ENCODE data around the gene PAX2.

Gene PAX2

DNA sequence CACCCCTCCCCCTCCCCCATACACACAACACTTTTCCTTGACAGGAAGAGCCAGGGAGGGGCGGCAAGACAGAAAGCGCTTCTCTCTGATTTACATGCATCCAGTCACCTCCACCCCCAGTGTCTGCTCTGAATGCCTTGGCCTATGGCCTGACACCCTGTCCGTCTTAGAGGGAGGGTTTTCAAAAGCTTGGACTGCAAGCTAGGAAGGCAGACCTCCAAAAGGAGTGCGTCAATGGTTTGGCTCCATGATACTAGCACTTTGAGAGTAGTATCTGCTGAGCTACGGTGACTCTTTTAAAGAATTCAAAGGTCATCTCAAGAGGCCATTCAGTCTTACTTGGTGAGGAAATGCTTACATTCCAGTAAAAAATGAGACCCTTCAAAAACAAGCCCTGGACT, 20.3 kb upstream of the PAX2 start:
- no peak for DNase-seq

DNA sequence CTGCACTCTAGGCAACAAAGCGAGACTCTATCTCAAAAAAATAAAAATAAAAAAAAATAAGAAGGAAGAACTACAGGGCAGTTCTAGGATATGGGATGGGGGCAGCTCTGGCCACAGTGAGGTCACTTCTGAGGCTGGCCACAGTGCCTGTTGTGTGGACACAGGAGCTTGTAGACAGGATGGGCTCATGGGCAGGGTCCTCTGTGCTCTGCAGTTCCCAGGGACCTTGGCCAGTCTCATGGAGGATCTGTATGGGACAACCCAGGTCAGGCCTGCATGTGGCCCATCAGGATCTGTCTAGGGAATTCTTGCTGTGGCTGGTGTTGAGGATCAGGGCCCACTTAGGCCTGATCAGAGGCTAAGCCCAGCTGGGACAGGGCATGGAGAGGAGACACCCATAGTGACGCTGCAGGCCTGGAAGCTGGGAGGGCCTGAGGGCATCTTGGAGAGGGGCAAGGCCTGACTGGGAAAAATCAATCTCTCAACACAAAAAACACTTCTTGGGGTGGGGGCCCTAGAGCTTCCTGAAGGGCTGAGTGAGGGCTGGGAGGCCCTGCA, 19.4 kb upstream of the PAX2 start:
- DNase-seq, result no peak

DNA sequence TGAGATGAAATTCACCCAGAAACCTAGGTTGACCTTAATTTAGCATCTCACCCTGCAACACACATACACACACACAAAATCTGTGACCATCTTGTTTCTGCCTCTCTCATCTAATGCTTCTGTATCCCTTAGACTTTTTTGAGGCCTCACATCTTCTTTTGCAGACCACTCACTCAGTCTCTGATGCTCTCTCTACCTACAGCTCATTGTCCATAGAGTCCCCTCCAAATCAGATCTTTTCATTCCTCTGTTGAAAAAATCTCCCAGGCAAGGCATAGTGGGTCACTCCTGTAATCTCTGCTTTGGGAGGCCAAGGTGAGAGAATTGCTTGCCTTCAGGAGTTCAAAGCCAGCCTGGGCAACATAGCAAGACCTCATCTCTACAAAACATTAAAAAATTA, 17.6 kb upstream of the PAX2 start:
- DNase-seq, result no peak

DNA sequence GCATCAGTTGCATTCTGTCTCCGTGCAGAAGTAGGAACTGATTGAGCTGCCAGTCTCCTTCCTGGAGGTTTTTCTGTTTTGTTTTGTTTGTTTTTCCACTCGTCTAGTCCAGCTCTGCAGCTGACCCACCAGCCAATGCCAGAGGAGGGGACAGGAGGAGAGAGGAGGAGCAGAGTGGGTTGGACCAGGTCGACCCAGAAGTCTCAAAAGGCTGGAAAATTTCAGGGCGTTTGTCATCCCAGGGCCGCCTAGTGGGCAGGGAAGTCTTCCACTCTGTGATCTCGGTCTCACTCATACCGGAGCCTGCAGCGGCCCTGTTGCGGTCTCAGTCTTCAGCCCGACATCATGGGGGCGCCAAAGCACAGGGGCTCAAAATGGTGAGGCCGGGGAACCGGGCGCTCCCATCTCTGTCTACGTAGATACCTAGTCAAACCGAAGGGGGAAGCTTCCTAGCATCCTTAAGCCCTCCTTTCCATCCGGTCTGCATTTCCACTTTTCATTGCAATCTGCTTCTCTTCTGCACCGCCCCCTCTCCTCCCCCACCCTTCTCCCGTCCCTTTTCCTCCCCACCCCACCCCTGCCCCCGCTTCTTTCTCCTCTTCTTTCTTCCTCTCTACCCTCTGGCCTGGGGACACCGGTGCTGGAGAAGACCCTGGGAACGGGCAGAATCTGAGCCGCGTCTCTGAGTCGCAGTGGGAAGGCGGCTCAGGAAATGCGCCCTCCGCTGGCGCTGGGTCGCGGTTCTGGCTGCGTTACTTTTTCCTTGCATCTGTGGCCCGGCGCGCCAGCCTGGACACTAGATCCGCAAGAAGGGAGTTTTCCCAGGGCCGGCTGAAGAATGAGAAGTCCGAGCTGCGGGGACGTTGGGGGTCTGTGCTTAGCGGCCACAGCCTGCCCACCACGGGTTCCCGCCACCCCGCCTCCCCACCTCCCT, 16.2 kb upstream of the PAX2 start:
- peak; percentile 29 to 39 for DNase-seq

DNA sequence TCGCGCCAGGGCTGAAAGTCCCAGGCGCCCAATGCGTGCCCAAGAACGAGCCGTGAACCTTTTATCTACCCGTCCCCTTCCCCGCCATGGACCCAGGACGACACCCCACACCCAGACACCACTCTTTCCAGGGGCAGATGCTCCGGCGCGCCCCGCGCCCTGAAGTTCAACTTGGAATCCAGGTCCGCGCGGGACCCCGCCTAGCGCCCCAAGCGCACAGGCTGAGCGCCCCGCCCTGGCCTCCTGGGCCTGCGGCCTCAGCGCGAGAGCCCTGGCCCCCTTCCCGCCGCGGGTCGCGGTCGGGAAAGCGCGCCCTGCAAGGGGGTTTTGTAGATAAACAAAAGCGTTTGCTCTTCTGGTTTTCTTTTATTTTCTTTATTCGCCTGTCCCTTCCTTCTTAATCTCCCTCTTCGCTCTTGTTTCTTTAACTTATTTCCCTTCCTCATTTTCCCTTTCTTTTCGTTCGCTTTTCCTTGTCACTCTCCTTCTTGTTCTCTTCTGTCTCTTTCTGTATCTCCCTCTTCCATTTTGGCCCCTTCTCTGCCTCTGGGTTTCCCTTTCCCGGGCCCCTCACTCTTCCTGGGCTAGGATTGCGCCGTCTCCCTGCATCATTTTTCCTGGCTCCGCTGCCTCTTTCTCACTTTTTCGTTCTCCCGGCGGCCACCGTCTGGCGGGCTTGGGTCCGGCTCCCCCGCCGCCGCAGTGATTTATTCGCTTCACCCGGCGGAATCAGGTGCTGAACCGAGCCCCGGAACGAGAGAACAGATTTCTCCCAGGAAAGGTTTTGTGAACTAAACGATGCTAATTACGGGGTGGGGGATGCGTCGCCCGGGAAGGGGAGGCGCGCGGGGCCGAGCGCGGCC, 15.3 kb upstream of the PAX2 start:
- no peak for DNase-seq

DNA sequence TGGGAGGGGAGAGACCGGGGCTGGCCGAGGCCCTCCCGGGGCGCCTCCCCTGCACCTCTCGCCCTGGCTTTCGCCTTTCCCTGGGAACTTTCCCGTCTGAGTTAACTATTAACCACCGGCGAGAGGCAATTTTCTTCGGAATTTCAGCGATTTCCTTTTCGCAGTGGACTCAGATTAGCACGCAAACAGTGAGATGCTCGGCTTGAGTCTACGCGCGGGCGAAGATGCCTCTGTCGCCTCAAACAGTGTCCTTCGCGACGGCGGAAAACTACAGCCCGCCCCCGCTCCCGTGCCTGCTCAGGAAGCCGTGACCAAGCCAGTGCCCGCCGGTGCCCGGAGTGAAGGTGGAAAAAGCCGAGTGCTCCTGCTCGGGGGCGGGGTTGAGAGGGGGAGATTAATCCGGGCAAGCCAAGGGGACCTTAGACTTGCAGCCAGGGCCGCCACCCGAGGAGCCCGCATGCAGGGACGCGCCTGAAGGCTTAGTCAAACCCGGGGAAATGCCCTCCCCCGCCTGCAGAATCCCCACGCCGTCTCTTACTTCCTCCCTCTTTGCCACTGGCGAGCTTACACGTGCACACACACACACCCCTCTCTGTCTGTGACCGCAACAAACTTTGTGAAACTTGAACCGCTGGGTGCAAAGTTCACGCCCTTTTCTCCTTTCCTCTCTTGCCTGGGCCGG, 14.5 kb upstream of the PAX2 start:
- peak; percentile 60 to 68 for DNase-seq

DNA sequence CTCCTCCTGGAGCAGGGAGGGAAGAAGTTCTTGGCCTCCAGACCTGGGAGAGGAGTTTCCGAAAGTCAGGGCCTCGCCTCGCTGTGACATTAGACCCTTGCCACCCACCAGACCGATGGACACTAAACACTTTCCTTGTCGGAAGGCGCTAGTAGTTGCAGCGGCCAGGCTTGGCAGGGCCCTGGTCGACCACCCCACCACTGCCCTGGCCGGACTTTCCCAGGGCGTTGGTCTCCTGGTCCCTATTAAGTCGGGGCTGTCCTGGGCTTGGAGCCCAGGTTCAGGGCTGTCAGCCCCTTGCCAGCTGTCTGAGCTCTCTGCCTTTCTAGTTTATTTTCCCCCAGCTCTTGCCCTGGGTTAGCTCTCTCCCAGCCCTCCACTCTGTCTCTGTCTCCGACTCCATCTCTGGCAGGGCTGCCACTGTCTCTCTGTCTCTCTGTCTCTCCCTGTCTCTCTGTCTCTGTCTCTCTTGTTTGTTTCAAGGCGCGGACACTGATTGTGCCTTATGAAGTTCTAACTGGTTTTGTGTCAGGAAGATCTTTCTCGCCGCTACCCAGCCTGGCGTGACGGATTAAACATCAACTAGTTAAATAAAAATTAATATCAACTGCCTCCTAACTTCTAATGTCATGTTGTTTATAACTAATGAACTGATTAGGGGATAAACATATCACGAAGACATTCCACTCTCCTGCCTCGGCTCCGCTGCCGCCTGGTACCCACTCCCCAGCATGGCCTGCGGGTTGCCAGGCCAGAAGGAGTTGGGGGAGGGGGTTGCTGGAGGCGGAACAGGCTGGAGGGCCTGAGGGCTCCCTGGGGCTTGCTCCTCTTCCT, 13.8 kb upstream of the PAX2 start:
- DNase-seq, result no peak

DNA sequence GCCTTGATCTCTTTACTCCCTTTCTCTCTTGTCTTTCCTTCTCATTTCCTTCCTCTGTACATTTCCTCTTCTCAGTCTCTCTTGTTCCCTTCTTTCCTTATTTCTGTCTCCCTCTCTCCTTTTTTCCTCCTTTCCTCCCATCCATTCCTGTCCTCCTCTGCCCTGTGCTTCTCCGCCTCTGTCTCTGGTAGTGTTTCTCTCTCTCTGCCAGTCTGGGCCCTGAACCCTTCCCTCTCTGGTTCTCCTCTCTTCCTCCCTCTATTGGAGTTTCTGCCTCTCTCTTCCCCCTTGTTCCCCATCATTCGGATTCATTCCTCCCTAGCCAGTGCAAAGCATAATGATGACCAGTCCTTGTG, 13.2 kb upstream of the PAX2 start:
- DNase-seq, result no peak

DNA sequence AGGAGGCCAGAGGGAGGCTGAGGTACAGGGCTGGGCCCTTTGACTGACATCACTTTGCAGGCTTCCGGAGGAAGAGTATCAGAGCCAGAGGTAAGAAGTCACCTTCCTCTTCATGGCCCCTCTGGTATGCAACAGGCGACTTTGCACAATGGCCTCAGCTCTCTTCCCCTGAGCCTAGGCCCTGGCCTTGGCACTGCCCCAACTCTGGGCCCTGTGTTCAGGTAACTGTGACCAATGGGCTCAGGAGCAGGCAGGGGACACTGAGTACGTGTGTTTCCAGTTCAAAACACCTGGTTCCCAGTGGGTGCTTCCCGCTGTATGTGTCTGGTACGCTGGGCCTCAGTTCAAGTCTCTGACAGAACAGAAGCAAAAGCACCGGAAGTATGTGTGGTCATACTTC, 12.1 kb upstream of the PAX2 start:
- no peak for DNase-seq

DNA sequence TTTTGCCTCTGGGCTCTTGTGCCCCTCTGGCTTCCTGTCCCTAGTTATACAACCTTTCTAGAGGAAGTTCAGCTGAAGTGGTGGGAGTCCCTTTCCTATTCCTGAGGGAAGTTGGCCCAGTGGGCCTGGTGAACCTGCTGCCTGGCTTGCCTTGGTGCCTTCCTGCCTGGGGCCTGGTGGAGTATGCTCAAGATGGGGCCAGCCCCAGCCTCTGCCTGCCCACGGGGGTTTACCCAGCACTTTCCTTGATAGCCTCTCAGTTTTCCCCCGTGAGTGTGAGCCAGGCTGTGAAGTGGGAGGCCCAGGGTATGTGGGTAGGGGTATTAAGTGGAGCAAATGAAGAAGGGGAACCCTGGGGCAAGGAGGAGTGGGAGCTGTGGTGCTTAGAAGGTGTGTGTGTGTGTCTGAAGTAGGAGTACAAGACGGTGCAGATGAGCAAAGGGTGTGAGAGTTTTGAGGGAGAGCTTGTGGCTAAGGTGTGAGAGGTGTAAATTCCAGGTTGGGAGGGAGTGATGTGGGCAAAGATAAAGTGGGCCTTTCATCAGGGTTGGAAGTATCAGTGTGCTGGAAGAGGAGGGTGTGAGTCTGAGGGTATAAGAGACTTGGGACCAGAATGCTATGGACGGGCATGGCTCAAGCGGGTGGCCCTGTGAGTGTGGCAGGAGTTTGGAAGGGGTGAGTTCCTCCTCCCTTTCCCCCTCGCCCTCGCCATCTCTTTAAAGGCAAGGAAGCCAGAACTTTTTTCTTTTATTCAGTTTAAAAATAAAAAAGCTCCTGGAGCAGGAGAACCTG, 10.9 kb upstream of the PAX2 start:
- no peak for DNase-seq

DNA sequence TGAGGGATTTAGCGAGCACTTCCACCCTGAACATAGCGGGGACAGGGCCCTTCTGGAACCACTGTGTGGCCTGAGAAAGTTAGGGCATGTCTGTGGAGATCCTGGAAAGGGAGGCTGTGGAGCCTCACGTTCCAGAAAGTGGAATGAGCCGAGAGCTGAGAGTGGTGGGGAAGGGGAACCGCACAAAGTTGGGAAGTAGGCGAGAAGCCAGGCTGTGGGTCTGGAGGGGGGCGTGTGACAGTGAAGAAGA, 10.4 kb upstream of the PAX2 start:
- no peak for DNase-seq

DNA sequence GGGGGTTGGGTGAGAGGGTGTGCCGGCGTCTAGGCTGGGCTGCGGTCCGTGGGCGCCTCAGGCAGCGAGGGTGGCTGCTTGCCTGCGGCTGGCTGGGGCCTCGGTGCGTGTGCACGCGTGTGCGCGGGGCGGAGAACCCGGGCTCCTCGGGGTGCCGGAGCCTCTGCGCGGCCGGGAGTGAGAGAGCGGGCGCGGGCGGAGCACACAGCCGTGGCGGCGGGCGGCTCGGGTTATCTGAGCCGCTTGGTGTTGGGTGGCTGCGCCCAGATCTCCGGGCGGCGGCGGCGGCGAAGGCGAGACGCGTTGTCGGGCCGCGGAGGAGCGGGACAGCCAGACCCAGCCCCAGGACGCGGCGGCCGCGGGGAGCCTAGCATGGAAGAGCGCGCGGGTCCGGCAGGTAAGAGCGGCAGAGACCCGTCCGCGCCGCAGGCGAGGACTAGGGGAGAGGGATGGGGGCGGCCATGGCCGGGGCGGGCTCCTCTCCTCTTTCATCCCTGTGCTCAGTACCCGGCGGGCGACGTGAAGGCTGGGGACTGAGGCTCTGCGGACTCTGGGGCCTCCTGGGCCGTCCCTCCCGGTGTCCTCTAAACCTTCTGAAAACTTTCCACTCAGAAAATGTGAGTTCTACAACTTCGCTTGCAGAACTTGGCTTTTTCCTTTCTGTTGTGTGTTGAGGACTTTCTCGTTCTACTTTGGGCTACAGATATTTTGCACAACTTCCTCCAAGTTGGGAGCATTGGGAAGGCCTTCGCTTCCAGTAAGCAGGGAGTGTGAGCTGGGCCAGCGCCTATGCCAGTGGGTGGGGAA, 9.8 kb upstream of the PAX2 start:
- no peak for DNase-seq

DNA sequence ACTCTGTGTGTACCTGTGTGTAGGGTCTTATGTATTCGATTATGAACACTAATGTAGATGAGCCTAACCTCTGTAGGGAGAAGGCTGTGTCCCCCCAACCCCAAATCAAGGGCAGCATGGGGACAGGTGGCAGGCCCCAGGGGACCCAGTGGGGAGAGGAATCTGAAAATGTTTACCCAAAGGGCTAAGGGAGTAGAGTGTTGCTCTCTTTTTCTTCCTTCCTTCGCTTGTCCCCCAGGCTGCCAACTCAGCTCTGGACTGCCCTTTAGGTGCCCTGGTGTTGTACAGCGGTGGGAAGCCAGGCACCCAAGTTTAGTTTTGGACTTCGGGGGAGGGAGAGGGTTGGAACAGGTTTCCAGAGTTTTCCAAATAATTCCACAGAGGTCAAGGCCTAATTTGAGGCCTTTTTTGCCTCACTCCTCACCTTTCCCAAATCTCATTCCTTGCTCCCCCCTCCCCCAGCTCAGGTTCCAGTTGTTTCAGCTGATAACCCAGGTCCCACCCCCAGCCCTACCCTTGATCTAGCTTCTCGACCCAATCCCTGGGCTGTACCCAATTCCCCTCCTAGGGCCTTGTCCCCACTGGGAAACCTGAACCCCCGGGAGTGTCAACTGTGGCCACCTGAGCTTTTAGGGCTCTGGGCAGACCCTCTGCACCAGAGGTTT, 9.1 kb upstream of the PAX2 start:
- no peak for DNase-seq

DNA sequence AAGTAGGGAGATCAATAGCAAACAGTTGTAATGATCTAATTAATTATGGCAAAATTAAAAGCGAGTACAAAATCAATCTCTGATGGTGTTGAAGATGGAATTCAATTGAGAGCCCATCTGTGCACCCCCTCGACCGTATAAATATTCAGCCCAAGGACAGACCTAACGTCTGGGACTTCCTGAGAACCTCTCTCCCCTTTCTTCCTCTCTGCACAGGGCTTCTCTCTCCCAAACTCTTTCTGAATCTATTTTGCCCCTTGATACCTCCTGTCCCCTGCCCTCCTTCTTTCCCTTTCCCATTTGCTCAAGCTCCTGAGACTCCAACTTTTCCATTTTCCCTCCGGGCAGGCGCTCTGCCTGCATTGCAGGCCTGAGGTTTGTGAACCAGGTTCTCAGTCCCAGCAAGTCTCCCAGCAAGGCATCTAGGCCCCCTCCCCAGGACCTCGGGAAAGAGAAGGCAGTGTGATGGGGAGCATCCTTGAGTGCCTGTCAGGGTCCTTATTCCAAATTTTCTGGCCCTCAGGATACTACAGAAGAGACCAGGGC, 8.5 kb upstream of the PAX2 start:
- no peak for DNase-seq

DNA sequence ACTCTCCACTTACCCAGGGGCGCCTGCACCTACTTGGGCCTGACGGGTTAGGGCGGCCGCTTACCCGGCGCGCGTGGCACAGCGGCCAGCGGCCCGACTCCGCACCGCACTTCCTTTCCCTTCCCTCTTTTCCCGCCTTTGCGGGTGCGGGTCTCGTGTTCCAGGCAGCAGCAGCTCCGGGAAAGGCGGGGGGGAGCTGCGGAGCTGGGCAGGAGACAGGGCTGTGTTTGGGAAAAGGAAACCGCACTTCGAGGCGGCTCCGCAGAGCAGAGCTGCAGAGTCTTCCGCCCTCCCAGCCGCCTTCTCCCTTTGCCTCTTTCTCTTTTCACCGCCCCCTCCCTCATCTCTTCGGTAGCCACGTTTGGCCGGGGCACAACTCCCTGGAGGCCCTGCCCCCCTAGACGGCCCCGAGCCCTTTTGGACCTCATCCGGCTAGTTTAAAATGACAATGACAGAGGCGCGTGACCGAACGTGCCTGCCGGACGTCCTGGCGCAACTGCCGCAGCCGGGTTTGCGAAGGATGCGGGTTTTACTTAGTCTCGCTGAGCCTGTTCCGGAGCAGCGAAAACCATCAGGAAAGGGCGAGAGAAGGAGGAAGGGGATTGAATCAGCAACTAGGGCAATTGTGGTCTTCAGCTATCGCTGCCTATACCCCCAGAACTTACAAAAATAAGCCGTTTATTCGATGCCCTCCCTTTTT, 7.9 kb upstream of the PAX2 start:
- peak; percentile 52 to 63 for DNase-seq

DNA sequence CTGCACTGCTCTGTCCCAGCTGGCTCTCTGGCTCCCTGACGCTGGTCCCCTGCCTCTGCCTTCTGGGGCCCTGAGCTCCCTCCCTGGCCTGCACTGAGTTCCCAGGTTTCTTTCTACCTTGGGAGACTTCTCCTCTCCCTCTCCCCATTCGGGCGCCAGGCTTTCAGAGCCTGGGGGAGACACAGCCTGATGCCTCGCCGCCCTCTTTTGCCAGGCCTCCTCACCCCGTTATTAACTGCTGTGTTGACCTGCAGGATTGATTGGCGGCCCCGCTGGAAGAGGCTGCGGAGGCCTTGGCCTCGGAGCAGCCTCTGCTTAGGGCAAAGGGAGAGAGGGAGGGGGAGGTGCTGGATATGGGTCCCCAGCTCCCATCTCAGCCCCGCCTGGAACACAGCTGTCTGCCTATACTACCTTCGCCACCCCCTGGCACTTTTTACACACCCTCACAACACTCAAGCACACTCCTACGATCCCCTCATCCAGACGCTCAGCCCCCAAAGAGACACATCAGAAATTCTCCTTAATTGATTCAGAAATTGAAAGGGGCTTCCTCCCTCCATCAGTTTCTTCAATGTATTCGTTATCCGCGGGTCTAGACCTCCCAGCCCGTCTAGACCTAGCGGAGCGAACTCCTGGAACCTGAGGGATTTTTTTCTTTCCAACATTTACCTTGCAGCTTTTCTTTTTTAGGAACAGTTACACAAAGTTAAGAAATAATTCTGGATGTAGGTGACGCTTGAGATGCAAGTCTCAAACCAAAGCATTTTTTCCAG, 7.1 kb upstream of the PAX2 start:
- DNase-seq, result peak in 1 of 2 experiments; percentile 48

DNA sequence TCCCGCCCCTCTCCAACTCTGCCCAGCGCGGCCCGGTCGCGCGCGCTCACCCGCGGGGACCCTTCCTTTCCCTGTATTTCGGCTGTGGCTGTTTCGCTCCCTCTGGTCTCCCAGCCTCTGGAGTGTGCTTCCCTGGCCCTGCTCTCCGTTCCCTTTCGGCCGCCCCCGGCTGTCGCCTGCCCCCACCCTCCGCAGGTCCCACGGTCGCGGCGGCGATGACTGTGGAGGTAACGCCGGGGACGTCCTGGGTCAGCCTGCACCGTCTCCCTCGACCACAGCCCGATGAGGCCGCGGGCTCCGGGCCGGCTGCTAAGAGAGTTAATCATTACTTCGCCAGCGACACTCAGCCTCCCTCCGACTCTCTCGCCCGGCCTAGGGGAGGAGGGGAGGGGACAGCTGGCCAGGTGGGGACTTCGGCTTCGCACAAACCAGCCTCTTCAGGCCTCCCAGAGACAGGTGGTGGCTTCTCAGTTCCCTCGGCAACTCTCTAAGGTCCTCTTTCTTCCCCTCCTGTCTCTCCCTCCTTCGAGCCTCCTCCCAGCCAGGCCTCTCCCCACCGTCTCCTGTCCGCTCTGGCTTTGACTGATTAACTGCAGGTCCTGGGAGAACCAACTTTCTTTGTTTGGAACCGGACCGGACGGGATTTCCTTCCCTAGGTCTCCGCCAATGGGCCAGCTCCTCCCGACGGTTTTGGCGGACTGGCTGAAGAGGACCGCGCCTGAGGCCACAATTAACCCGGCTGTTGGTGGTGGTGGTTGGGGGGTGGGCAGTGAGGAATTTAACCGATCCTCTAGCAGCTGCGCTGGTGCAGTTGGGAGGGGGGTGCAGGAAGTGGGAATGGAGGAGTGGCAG, 5.6 kb upstream of the PAX2 start:
- no peak for DNase-seq
